A673 (cell line): ENCODE measurements around the gene IFT20. TPM values are rescaled to one million over a fixed set of nuclear protein-coding genes. Genes with fewer than 3 reads are reported as not detected.

Experiments used
- BruUV-seq: library from RNA; stranded (reverse); fragments of 400-500 nt; replicated peaks from 2 replicates; lab custom pipeline; 2021; lab: Mats Ljungman, UMichigan
- CTCF ChIA-PET: fragments of 300-600 bp; sonication (Branson Sonifier 250); formaldehyde crosslinking; loops from one replicate; lab custom pipeline; 2022; ENCODE audit warnings: antibody characterized with exemption; lab: Charles Lee
- POLR2A ChIA-PET: fragments of 300-600 bp; sonication (Branson Sonifier 250); formaldehyde crosslinking; loops from one replicate; lab custom pipeline; 2022; ENCODE audit warnings: antibody characterized with exemption; ENCODE audit not compliant: low non-redundant PET; lab: Charles Lee
- DNase-seq: peaks from one replicate; pipeline ENCODE4 v3.0.0-alpha.2; 2015; ENCODE audit warnings: low spot score
- H3K27ac ChIP-seq: fragments of 200-600 bp; sonication (generic); 2 replicates; pipeline ENCODE4 v1.5.1; 2016; ENCODE audit warnings: mixed run types, low read depth, mild to moderate bottlenecking, mixed read lengths, antibody characterized with exemption, low read length; ENCODE audit not compliant: poor library complexity, severe bottlenecking
- H3K27me3 ChIP-seq: fragments of 200-600 bp; sonication (generic); replicated peaks from 2 replicates; pipeline ENCODE4 v1.6.1; 2017; ENCODE audit warnings: mixed run types, low read depth, mild to moderate bottlenecking, mixed read lengths, antibody characterized with exemption, low read length; ENCODE audit not compliant: insufficient read depth, poor library complexity
- H3K36me3 ChIP-seq: fragments of 200-600 bp; sonication (generic); 2 replicates; pipeline ENCODE4 v1.6.1; 2016; ENCODE audit warnings: mixed run types, mild to moderate bottlenecking, mixed read lengths, antibody characterized with exemption, low read length; ENCODE audit not compliant: insufficient read depth, poor library complexity, severe bottlenecking
- H3K4me1 ChIP-seq: fragments of 200-600 bp; sonication (generic); 2 replicates; pipeline ENCODE4 v1.6.1; 2017; ENCODE audit warnings: mixed run types, mild to moderate bottlenecking, mixed read lengths, antibody characterized with exemption, low read length; ENCODE audit not compliant: insufficient read depth, poor library complexity, severe bottlenecking
- H3K4me3 ChIP-seq: fragments of 200-600 bp; sonication (generic); 2 replicates; pipeline ENCODE4 v1.5.1; 2016; ENCODE audit warnings: low read depth, mixed run types, mild to moderate bottlenecking, mixed read lengths, low read length; ENCODE audit not compliant: poor library complexity, severe bottlenecking
- H3K9me3 ChIP-seq: fragments of 200-600 bp; sonication (generic); 2 replicates; pipeline ENCODE4 v1.6.1; 2016; ENCODE audit warnings: mixed run types, low read depth, mild to moderate bottlenecking, mixed read lengths, antibody characterized with exemption, low read length; ENCODE audit not compliant: poor library complexity, severe bottlenecking
- EZH2 ChIP-seq: fragments of 200-600 bp; sonication (generic); IDR thresholded peaks from 2 replicates; pipeline ENCODE4 v1.6.1; 2017; ENCODE audit warnings: borderline replicate concordance, low read depth, mild to moderate bottlenecking, mixed read lengths, antibody characterized with exemption, low read length; ENCODE audit not compliant: poor library complexity, severe bottlenecking
- intact Hi-C: fragments of 100-400 bp; cut with micrococcal nuclease; formaldehyde crosslinking; loops from one replicate; pipeline ENCODE4 v1.10.0; 2022; ENCODE audit not compliant: unreplicated experiment
- total RNA-seq: library from RNA; stranded (reverse); gene quantifications from 2 replicates; pipeline ENCODE4 v1.2.3, GENCODE V29; 2021
- TF ChIP-seq, protein P1 (sequence below): fragments of 300-800, 200-600 bp; sonication (generic); conservative IDR thresholded peaks from 2 replicates; pipeline ENCODE4 v1.5.1; 2017; ENCODE audit warnings: low read depth, mild to moderate bottlenecking, antibody characterized with exemption, low read length, moderate library complexity, mixed read lengths

Gene IFT20
- total RNA-seq, 1 experiment from 2014 or later, result 21.5 TPM

DNA sequence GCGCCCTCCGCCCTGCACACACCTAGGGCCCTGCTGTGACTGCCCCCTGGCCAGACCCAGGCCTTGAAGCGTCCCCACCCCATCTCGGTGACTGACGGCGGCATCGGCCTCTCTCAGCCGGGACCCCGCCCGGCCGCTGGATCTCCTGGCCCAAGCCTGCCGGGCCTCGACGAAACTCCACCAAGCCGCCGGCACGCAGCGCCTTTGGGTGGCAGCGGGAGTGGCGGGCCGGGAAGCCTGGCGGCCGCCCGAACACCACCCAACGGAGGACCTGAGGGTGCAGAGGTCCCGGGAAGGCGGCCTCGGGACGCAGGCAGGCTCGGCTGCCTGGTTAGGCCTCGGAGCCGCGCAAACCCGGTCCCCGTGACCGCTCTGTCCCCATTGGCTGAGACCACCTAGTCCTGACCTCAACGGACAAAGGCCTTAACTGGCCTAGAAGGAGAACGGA is 28.3 kb downstream of the IFT20 start:
- Histone ChIP-seq H3K27me3 (no peaks in the 10 kb centered on the region), H3K27ac (no peak overlapping the region), H3K36me3 (no peaks in the 10 kb centered on the region), H3K9me3 (no peaks in the 10 kb centered on the region), H3K4me3 (no peak overlapping the region), H3K4me1 (no peaks in the 10 kb centered on the region)
- TF ChIP-seq EZH2, result no peak
- TF ChIP-seq, protein P1, sequence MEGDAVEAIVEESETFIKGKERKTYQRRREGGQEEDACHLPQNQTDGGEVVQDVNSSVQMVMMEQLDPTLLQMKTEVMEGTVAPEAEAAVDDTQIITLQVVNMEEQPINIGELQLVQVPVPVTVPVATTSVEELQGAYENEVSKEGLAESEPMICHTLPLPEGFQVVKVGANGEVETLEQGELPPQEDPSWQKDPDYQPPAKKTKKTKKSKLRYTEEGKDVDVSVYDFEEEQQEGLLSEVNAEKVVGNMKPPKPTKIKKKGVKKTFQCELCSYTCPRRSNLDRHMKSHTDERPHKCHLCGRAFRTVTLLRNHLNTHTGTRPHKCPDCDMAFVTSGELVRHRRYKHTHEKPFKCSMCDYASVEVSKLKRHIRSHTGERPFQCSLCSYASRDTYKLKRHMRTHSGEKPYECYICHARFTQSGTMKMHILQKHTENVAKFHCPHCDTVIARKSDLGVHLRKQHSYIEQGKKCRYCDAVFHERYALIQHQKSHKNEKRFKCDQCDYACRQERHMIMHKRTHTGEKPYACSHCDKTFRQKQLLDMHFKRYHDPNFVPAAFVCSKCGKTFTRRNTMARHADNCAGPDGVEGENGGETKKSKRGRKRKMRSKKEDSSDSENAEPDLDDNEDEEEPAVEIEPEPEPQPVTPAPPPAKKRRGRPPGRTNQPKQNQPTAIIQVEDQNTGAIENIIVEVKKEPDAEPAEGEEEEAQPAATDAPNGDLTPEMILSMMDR, result no peak
- CTCF ChIA-PET, result no interaction called here
- intact Hi-C loops, result no loop called here
- BruUV-seq, result no TSS peak
- no peak for DNase-seq
- POLR2A ChIA-PET, result no interaction called here

DNA sequence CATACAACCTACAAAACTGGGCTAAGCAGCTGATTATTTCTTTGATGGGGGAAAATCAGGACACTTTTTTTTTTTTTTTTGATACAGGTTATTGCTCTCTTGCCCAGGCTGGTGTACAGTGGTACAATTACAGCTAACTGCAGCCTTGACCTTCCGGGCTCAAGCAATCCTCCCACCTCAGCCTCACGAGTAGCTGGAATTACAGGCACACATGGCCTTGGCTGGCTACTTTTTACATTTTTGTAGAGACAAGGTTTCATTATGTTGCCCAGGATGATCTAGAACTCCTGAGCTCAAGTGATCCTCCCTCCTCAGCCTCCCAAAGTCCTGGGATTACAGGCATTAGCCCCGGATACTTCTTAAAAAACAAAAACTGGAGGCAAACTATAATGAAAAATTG is 36.8 kb downstream of the IFT20 start:
- H3K4me3 ChIP-seq, result no peak overlapping the region
- DNase-seq, result no peak
- ChIA-PET CTCF (no interaction called here), POLR2A (no interaction called here)
- no TSS peak for BruUV-seq
- H3K4me1 ChIP-seq, result no peaks in the 10 kb centered on the region
- H3K9me3 ChIP-seq, result no peaks in the 10 kb centered on the region
- TF ChIP-seq, protein P1, result no peak
- no peak for TF ChIP-seq EZH2
- H3K27me3 ChIP-seq, result no peaks in the 10 kb centered on the region
- intact Hi-C loops, result no loop called here
- H3K27ac ChIP-seq, result no peak overlapping the region
- no peaks in the 10 kb centered on the region for H3K36me3 ChIP-seq

DNA sequence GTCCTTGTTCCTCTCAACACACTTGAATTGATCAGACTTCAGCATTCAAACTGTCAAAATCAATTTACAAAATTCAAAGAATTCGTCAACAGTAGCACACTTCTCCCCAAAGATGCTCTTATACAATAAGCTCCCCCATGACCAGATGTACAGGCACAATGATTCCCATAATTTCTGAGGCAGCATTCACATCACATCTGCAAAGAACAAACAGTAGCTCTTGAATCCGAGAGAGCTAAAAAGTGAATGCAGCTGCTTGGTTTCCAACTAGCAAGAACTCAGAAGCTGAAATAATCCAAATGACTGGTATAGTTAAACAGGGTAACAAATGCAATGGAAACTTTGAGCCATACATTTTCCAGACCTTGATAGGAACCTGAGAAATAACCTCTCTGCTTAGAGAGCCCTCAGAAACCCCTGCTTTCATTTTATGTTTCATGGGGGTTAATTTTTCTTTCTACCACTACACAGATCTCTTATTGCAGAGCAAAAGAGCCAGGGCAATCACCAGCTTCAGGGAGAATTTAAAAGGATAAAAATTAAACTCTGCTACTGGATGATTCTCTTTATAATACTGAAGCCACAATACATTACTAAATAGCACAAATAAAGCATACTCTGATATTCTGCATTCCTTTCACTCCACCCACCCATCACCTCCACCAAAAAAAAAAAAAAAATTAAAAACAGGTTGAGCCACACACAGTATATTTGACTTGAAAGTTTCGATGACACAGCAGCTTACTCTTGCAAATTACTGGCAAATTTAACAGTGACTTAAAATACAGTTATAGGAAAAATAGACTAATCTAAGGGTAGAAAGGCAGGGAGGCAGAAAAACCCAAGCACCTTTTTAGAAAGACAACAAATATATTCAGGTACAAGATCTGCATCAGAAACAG is 39.3 kb downstream of the IFT20 start:
- H3K4me1 ChIP-seq, result no peaks in the 10 kb centered on the region
- no peaks in the 10 kb centered on the region for H3K27me3 ChIP-seq
- CTCF ChIA-PET, result no interaction called here
- intact Hi-C loops, result no loop called here
- no peak overlapping the region for H3K27ac ChIP-seq
- no TSS peak for BruUV-seq
- POLR2A ChIA-PET, result no interaction called here
- H3K9me3 ChIP-seq, result no peaks in the 10 kb centered on the region
- no peak overlapping the region for H3K4me3 ChIP-seq
- TF ChIP-seq, protein P1, result no peak
- no peak for TF ChIP-seq EZH2
- no peaks in the 10 kb centered on the region for H3K36me3 ChIP-seq
- no peak for DNase-seq
